Measurements from ENCODE around the gene USP13. TPM values are rescaled to one million over a fixed set of nuclear protein-coding genes. Genes with fewer than 3 reads are reported as not detected.

Gene USP13
- total and polyA plus RNA-seq, 4 donors: 2.4 to 7.3 (median 4.2) TPM

- TF ChIP-seq HNF4G (IDR thresholded peaks at IDR 0.05) (no peak), MAX (IDR thresholded peaks at IDR 0.05) (no peak), YY1 (IDR thresholded peaks at IDR 0.05) (no peak), RAD21 (IDR thresholded peaks at IDR 0.05) (no peak), RXRA (IDR thresholded peaks at IDR 0.05) (no peak), EGR1 (IDR thresholded peaks at IDR 0.05; ENCODE audit: low read depth in 2 of 2) (no peak), NR2F2 (IDR thresholded peaks at IDR 0.05) (no peak), HNF4A (conservative IDR thresholded peaks at IDR 0.05) (no peak), FOXA1 (IDR thresholded peaks at IDR 0.05) (no peak), CTCF (IDR thresholded peaks at IDR 0.05; ENCODE audit: low read depth, low read length, missing input control) (no peak), SP1 (IDR thresholded peaks at IDR 0.05) (no peak), FOXA2 (IDR thresholded peaks at IDR 0.05) (no peak), JUND (IDR thresholded peaks at IDR 0.05) (no peak), GABPA (IDR thresholded peaks at IDR 0.05 in 1 of 2, conservative IDR thresholded peaks at IDR 0.05 in 1 of 2) (no peak), TAF1 (conservative IDR thresholded peaks at IDR 0.05) (no peak)
- TF ChIP-seq, protein P1, sequence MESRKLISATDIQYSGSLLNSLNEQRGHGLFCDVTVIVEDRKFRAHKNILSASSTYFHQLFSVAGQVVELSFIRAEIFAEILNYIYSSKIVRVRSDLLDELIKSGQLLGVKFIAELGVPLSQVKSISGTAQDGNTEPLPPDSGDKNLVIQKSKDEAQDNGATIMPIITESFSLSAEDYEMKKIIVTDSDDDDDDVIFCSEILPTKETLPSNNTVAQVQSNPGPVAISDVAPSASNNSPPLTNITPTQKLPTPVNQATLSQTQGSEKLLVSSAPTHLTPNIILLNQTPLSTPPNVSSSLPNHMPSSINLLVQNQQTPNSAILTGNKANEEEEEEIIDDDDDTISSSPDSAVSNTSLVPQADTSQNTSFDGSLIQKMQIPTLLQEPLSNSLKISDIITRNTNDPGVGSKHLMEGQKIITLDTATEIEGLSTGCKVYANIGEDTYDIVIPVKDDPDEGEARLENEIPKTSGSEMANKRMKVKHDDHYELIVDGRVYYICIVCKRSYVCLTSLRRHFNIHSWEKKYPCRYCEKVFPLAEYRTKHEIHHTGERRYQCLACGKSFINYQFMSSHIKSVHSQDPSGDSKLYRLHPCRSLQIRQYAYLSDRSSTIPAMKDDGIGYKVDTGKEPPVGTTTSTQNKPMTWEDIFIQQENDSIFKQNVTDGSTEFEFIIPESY (IDR thresholded peaks at IDR 0.05): no peak
- TF ChIP-seq, protein P2, sequence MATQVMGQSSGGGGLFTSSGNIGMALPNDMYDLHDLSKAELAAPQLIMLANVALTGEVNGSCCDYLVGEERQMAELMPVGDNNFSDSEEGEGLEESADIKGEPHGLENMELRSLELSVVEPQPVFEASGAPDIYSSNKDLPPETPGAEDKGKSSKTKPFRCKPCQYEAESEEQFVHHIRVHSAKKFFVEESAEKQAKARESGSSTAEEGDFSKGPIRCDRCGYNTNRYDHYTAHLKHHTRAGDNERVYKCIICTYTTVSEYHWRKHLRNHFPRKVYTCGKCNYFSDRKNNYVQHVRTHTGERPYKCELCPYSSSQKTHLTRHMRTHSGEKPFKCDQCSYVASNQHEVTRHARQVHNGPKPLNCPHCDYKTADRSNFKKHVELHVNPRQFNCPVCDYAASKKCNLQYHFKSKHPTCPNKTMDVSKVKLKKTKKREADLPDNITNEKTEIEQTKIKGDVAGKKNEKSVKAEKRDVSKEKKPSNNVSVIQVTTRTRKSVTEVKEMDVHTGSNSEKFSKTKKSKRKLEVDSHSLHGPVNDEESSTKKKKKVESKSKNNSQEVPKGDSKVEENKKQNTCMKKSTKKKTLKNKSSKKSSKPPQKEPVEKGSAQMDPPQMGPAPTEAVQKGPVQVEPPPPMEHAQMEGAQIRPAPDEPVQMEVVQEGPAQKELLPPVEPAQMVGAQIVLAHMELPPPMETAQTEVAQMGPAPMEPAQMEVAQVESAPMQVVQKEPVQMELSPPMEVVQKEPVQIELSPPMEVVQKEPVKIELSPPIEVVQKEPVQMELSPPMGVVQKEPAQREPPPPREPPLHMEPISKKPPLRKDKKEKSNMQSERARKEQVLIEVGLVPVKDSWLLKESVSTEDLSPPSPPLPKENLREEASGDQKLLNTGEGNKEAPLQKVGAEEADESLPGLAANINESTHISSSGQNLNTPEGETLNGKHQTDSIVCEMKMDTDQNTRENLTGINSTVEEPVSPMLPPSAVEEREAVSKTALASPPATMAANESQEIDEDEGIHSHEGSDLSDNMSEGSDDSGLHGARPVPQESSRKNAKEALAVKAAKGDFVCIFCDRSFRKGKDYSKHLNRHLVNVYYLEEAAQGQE (IDR thresholded peaks at IDR 0.05): no peak
- 98% methylated on average over 1 of the region's 1 CpG for WGBS
- peaks cover 0 to 4% (median 0%) of the 10 kb centered on the region in 4 donors for H3K4me1 ChIP-seq (ENCODE audit: control insufficient read depth in 4 of 4, insufficient read depth in 4 of 4, low read length in 3 of 4)
- H3K27ac ChIP-seq (ENCODE audit: low read depth in 1 of 2, low read length in 2 of 2): no peak overlapping the region
- no peak for DNase-seq (ENCODE audit: low spot score)
- H3K9ac ChIP-seq (ENCODE audit: low read depth in 1 of 2, low read length in 2 of 2): no peak overlapping the region
- no peaks in the 10 kb centered on the region for H3K9me3 ChIP-seq (ENCODE audit: control insufficient read depth in 4 of 4, low read length in 3 of 4)
- no peaks in the 10 kb centered on the region for H3K36me3 ChIP-seq (ENCODE audit: control insufficient read depth in 4 of 4, insufficient read depth in 3 of 4, low read depth in 1 of 4, low read length in 3 of 4)
- H3K4me3 ChIP-seq (ENCODE audit: low read depth in 1 of 3, low read length in 3 of 3): no peak overlapping the region
- H3K27me3 ChIP-seq (ENCODE audit: control insufficient read depth in 4 of 4, insufficient read depth in 4 of 4, low read length in 3 of 4): no peaks in the 10 kb centered on the region
Observed at GRCh38 chr3:179668429-179668828, 15.6 kb downstream of the USP13 start.

DNA sequence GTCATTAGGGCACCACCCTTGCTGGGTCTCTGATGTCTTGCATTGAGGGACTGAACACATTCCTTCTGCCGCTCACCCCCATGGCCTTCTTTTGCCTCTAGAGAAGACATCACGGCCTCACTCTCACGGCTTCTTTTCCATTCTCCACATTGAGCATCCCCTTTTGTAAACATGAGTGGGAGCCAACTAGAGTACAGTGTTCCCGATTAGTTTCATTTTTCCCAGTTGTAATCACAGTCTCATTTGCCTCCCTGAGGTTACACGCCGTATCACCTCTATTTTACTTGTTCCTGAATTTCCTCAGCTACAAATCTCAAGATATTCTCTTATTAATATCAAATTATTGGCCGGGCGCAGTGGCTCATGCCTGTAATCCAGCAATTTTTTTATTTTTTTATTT is 17.5 kb downstream of the USP13 start:
- no peak for DNase-seq (ENCODE audit: low spot score)
- Histone ChIP-seq H3K27ac (ENCODE audit: low read depth in 1 of 2, low read length in 2 of 2) (no peak overlapping the region), H3K9me3 (ENCODE audit: control insufficient read depth in 4 of 4, low read length in 3 of 4) (no peaks in the 10 kb centered on the region), H3K27me3 (ENCODE audit: control insufficient read depth in 4 of 4, insufficient read depth in 4 of 4, low read length in 3 of 4) (no peaks in the 10 kb centered on the region), H3K36me3 (ENCODE audit: control insufficient read depth in 4 of 4, insufficient read depth in 3 of 4, low read depth in 1 of 4, low read length in 3 of 4) (no peaks in the 10 kb centered on the region), H3K4me3 (ENCODE audit: low read depth in 1 of 3, low read length in 3 of 3) (no peak overlapping the region), H3K4me1 (ENCODE audit: control insufficient read depth in 4 of 4, insufficient read depth in 4 of 4, low read length in 3 of 4) (peaks cover 0 to 4% (median 0%) of the 10 kb centered on the region in 4 donors), H3K9ac (ENCODE audit: low read depth in 1 of 2, low read length in 2 of 2) (no peak overlapping the region)
- 70% methylated on average over 8 of the region's 8 CpGs for WGBS
- no peak for TF ChIP-seq JUND (IDR thresholded peaks at IDR 0.05)
- no peak for TF ChIP-seq YY1 (IDR thresholded peaks at IDR 0.05)
- TF ChIP-seq GABPA (IDR thresholded peaks at IDR 0.05 in 1 of 2, conservative IDR thresholded peaks at IDR 0.05 in 1 of 2): no peak
- no peak for TF ChIP-seq TAF1 (conservative IDR thresholded peaks at IDR 0.05)
- no peak for TF ChIP-seq EGR1 (IDR thresholded peaks at IDR 0.05; ENCODE audit: low read depth in 2 of 2)
- no peak for TF ChIP-seq RXRA (IDR thresholded peaks at IDR 0.05)
- TF ChIP-seq, protein P1 (IDR thresholded peaks at IDR 0.05): no peak
